Left ventricle myocardium superior (tissue), 1 donor: ENCODE measurements around the gene GLP2R. TPM values are rescaled to one million over a fixed set of nuclear protein-coding genes. Genes with fewer than 3 reads are reported as not detected.
A peak's percentile ranks its signal among the peaks of the same experiment; 100 is the strongest.
"Not testable (repeated sequence)": the region's sequence is repeated elsewhere in the genome, so short reads cannot be mapped to it uniquely, and the experiment has no call there.

Source experiments
- ATAC-seq: fragments of 200-7000 bp; cut with Tn5 transposase; one replicate; pipeline ENCODE4 v1.9.1; 2020; ENCODE audit warnings: mild to moderate bottlenecking, moderate library complexity
- DNase-seq: peaks from one replicate; pipeline ENCODE4 v3.0.0-alpha.2; 2020
- intact Hi-C: fragments of 100-400 bp; cut with micrococcal nuclease; formaldehyde crosslinking; loops from one replicate; pipeline ENCODE4 v1.11.0; 2022
- total RNA-seq: library from RNA; stranded (reverse); fragmentation: NEBNext Ultra II Directional; extraction: Animal tissue kit (Norgen Biotek cat#: 25700); gene quantifications from one replicate; pipeline ENCODE4 v1.2.1, GENCODE V29; 2021
- donor health status: DM: no; HTN: yes; CAD: no; lungs with severe emphysema.

GLP2R gene
- total RNA-seq, 1 donor from 2014 or later = 0.35 TPM

DNA sequence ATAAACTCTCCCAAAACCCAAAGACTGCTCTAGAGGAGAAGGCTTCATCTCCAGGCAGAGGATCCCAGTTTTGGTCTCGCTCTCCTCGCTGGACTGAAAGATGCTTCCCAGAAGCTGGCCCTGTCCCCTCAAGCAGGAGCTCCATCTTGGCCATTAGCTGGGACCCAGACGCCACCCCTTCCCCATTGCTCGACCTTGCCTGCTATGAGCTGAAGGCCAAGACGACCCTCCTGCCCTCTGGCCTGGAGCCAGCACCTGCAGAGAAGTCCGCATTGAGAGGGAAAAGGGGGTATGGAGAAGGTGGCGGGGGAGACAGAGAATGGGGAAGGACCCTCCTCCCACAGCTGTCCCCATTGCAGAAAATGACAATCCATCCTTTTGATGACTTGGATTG lies 82.9 kb downstream of the GLP2R start:
- DNase-seq (no peak), ATAC-seq (no peak)
- intact Hi-C loops = no loop called here

DNA sequence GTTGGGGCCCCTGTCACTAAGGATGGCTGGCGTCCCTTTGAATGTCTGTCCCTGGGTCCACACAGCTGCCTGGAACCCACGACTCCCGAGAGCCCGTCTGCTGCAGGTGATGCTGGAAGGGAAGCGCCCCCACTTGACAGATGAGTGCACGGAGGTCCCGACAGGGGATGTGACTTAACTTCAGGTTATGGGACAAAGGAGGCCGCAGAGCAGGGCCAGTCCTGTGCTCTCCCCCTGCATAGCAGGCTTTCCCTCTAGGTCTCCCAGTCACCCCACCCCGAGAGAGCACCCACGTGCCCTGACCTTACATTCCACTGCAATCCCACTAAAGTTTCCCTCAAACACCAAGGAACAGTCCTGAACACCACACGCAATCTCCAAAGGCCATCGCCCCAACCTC lies 85.4 kb downstream of the GLP2R start:
- ATAC-seq = peak; percentile 5
- intact Hi-C loops = no loop called here
- DNase-seq = no peak

DNA sequence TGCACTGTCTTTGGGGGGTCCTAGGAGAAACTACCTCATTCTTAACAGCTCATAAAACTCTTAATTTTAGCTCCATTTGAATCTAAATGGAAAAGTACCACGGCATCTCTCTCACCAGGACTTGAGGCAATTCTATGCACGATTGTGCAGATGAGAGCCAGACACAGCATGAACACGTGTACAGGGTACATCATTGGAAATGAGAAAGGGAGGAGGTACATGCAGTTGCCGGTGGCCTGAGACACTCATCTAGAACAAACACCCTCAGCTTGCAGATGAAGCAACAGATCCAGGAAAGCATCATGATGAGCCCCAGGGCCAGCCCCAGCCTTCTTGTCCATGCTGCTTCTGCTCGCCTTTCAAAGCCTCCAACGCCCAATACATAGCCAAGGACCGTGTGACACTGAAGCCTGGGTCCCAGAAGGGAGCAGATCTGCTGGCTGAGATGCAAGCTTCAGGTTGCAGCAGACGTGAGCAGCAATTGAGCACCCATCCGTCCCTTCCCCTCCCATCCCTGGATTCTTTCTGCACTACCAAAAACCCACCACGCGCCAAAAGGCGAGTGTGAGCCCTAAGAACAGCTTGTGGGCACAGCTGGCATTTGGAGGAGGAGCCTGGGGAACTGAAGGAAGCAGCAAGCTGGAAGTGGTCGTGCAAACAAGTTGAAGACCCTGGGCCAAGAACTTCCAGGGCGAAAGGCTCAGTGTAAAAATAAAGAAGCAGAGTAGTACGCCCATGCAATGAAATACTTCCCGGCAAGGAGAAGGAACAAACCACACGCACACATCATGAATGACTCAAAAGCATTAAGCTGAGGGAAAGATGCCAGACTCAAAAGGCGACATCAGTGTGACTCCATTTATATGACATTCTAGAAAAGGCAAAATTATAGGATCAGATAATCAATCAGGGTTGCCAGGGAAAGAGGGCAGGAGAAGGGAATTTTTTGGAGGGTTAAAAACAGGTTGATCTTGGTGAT lies 86.7 kb downstream of the GLP2R start:
- intact Hi-C loops = no loop called here
- no peak for DNase-seq
- no peak for ATAC-seq

DNA sequence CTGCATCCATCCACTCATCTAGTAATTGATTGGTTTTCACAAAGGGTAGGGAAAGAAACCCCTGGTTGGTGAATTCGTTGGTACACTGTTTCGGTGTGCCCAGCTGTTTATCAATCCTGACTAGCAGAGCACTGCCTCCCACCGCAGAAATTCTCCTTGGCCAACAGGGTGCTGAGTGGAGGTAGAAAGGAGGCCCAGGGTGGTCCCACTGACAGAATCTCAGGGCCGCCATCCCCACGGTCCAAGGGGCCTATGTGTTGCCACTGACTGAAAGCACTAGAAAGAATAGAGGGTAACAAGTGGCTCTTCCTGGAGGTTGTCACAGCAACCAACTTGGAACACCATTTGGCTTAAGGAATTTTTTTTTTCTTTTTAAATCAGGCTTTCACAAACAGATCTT lies 87.8 kb downstream of the GLP2R start:
- intact Hi-C loops = no loop called here
- DNase-seq = no peak
- ATAC-seq = no peak

DNA sequence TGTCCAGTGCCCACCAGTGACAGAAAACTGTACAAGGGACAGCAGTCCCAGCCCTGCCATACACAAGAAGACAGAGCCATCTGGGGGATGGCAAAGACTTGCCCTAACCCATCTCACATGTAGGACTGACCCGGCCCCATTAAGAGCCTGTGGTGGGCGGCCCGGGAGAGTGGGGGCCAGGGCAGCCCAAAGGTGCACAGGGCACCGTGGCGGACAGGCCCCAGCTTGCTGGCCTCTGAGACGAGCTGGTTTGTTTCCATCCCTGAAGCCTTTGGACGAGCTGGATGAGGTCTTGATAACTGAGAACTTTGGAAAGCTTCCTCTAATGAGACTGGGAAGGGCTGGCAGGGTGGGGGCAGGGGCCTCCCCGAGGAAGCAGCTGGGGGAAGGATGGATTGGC lies 90.4 kb downstream of the GLP2R start:
- intact Hi-C loops = no loop called here
- DNase-seq = no peak
- ATAC-seq = no peak

DNA sequence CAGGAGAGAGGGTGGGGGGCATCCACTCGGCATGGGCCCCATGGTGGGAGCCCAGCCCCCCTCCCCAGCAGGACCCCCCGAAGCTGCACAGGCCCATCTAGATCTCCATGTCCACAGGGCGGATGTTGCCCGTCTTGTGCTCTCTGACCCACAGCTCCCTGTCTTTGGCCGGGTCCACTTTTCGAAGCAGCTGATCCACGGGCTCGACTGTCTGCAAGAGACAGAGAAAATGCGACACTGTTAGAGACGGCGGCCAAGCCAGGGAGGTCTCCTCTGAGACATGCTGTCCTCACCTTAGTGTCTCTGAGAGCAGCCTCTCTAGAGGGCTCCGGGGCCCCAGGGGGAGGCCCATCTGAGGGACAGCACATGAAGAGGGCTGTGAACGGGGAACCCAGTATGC lies 91.4 kb downstream of the GLP2R start:
- DNase-seq = no peak
- intact Hi-C loops = no loop called here

DNA sequence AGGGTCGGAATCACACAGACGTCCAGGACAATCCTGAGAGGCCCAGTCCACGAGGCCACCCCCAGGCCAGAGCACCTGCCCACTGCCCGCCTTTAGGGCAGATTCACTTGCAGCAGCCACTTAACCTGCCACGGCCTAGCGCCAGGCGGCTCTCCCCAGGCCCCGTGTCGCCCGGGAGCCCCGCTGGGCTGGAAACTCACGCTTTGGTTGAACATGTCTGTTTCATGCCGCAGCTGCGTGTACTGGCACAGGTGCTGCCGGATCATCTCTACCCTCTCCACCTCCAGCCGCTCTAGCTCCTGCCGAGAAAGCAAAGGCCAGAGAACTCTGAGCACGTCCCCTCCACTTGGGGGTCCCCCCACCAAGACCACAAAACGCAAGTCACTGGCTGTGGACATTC lies 92.1 kb downstream of the GLP2R start:
- no peak for ATAC-seq
- intact Hi-C loops = no loop called here
- no peak for DNase-seq

More for the DNA sequence above, 91.4 kb downstream of the GLP2R start:
- no peak for ATAC-seq

DNA sequence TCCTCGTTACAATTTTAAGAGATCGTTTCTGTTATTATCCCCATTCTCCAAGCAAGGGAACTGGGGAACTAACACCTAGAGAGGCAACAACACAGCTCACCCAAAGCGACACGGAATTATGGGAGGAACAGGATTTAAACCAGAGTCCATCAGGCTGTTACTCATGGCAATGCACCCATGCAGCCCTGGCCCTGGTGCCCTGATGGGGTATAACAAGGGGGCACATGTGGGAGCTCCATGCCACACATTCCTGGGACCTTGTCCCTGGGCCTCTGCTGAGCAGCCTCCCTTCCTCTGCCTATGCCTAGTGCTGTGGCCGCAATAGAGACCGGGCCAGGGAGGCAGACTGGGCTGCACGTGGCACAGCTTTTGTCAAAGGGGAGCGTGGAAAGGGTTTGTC lies 92.6 kb downstream of the GLP2R start:
- DNase-seq (no peak), ATAC-seq (no peak)
- intact Hi-C loops = no loop called here

DNA sequence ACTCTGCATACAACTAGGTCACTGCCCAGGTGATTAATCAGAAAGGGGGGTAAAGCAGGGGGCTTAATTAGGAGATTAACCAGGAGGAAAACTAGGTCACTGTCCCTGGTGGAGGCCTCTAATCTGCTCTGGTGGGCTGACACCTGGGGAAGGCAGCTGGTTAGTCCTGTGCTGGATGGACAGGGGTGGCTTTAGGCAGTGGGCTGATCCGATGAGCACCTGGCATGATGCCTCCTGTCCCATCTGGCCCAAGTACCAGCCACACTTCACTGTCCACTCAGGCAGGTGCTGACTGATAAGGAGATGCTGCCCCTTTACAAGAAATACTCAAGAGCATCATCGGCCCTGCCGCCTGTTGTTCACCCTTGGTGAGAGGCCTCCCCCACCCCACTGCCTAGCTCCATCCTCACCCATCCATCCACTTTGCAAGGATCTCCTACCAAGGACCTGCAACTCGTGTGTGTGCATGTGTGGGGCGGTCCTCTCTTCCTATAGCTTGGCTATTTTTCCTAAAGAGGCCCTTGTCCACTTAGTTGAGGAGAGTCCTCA lies 93.2 kb downstream of the GLP2R start:
- DNase-seq (no peak), ATAC-seq (no peak)

DNA sequence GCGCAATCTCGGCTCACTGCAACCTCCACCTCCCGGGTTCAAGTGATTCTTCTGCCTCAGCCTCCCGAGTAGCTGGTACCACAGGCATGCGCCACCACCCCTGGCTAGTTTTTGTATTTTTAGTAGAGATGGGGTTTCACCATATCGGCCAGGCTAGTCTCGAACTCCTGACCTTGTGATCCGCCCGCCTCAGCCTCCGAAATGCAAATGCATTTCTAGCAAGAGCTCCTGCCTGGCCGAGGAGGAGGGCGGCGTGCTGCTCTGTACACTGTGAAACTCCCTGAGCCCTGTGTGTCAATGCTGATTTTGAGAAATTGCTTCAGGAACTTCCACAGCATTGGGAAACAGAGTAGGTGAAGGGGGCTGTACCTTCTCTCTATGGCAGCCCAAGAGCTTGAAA lies 95.5 kb downstream of the GLP2R start:
- DNase-seq, ATAC-seq: not testable (repeated sequence)
- intact Hi-C loops = loop anchor here (10.0 kb wide), 1 partner anchor 694 kb away; no protein-coding TSS in a partner anchor

More for the DNA sequence above, 93.2 kb downstream of the GLP2R start:
- intact Hi-C loops = no loop called here

DNA sequence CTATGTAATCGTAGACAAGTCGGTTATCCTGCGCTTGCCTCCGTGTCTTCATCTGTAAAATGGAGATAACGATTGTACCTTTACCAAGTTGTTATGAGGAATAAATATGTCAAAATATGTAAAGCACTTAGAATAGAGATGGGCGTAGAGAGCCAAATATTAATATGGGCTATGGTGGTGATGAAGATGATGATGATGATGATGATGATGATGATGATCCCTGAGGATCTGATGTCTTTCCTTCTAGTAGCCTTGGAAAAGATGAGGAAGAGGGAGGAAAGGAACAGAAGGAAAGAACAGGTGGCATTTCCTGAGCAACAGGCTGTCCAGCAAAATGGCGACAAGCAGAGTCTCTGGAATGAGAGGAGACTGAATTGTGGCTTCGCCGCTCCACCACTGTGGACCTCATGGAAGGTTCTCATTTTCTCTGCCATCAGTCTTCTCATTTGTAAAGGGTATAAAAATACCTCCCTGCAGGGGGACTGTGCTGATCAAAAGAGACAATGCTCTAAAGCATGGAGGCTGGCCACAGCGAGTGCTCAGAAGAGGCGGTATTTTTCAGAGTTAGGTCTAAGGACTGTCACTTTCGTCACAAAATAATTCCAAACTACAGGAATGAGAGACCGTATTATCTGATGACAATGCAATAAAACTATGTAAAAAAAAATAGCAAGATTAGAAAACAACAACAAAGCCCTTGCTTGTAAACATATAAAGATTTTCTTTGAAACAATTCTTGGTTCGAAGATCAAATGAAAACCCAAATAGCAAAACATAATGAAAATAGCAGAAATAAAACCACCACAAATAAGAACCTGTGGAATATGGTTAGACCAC lies 96.5 kb downstream of the GLP2R start:
- no peak for ATAC-seq
- intact Hi-C loops = loop anchor here (10.0 kb wide), 1 partner anchor 693 kb away; no protein-coding TSS in a partner anchor
- DNase-seq = no peak

DNA sequence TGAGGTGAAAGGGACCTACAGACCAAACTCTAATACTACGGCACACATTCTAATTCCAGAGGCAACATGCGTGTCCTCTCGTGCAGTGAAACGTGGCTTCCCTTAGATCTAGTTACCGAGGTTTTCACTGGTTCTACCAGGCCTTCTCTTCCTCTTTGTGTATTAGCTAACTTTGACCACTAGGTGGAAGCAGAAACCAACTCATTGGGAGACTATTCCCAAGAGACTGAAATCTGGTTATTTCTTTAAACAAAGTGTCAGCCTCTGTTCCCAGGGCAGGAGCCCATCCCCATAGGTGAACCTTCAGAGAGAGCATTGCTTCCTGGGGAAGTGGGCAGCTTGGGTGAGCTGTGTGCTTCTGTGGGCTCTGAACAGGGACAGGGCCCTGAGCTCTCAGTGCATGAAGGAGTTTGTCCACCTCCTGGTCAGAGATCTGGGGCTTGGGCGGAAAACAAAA lies 99.0 kb downstream of the GLP2R start:
- ATAC-seq = peak; percentile 59
- intact Hi-C loops = loop anchor here (10.0 kb wide), 1 partner anchor 690 kb away; no protein-coding TSS in a partner anchor
- no peak for DNase-seq

DNA sequence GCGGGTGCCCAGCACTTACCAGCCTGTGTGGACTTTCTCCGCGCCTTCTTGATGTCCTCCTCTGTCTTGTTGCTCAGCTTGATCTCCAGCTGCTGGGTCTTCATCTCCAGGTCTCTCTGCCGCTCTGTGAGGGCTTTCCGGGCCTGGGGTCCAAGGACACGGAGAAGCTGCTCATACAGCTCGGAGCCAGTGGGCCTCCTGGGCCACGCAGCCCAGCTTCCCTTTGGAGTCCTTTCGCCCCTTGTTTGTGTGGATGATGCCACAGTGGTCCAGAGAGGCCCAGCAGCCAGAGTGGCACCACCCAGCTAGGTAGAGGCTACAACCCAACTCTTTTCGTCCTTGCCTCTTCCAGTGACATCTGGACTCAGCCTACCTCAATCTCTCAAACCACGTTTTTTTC lies 99.7 kb downstream of the GLP2R start:
- no peak for DNase-seq
- intact Hi-C loops = loop anchor here (10.0 kb wide), 1 partner anchor 689 kb away; no protein-coding TSS in a partner anchor
- no peak for ATAC-seq

DNA sequence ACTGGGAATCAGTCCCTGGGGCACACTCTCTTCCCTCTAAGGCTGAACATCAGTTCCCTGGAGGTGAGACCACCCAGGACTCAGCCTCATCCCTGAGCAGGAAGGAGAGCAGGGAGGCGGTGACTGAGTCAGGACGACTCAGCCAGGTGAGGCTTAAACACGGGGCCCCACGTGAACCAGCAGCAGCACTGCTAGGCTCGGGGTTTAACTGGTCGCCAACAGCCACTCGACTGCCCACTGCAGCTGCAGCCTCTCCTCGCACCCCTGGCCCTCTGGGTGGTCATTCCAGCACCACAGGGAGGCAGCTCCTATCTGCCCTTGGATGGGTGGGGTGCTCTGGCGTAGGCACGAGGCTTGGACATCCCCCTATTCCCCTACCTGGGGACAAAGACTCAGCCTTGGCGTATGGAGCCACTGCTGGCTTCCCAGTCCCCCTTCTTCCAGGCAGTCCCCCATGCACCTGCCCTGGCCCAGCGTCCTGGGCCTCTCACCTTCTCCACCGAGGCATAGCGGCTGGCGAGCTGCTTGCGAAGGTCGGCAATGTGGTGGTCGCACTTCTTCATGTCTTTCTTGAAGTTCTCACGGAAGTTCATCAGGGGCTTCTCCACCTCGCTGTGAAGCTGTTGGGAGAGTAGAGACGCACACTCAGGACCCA lies 100.6 kb downstream of the GLP2R start:
- intact Hi-C loops = loop anchor here (10.0 kb wide), 1 partner anchor 689 kb away; no protein-coding TSS in a partner anchor
- DNase-seq (no peak), ATAC-seq (no peak)

DNA sequence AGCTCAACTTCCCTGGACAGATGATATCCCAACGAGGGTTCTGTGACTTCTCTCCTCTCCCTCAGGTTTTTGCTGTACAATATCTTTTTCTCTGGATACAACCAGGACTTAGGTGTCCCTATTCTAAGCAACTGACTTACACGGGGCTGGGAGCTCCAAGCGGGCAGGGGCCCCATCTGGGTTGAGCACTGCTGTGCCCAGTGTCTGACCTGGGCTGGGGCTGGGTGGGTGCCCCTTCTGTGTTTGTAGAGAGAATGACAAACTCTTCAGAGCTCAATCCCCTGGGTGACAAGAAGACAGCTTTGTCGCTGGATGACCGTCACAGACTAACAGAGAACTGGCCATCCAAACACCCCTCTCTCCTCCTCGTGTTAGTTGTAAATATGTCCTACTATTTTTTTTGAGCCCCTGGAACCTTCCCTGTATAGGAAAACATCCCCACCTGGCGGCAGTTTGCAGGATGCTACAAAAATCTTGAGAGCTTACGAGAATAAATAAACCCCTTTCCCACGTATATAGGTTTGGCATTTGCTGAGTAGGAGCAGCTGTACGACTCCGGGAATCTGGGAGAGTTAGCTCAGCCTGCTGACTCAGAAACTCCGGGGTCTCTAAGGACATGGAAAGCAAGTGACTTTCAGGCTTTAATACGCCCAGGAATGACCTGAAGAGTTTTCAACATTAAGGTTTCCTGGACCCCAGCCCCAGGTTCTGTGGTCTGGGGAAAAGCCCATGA lies 103.0 kb downstream of the GLP2R start:
- DNase-seq (no peak), ATAC-seq (peak; percentile 46)
- intact Hi-C loops = loop anchor here (10.0 kb wide), 1 partner anchor 686 kb away; no protein-coding TSS in a partner anchor

DNA sequence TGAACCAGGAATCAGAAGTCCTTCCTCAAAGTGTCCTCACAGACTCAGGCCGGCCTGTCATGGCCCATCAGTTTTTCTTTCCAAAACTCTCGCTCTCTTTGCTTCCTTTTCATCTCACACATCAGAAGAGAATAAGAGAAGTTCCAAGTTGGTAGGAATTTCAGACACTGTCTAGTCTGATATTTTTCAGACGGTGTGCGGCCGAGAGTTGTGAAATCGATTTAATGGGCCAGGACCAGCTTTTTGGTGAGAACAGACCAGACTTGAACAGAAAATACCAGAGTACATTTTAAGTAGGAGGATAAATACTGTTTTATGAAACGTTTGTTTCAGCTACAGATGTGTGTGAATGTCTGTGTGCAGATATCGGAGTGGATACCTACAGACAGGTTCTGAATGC lies 104.1 kb downstream of the GLP2R start:
- DNase-seq = peak; percentile 26
- intact Hi-C loops = loop anchor here (10.0 kb wide), 1 partner anchor 685 kb away; no protein-coding TSS in a partner anchor
- ATAC-seq = peak; percentile 39

DNA sequence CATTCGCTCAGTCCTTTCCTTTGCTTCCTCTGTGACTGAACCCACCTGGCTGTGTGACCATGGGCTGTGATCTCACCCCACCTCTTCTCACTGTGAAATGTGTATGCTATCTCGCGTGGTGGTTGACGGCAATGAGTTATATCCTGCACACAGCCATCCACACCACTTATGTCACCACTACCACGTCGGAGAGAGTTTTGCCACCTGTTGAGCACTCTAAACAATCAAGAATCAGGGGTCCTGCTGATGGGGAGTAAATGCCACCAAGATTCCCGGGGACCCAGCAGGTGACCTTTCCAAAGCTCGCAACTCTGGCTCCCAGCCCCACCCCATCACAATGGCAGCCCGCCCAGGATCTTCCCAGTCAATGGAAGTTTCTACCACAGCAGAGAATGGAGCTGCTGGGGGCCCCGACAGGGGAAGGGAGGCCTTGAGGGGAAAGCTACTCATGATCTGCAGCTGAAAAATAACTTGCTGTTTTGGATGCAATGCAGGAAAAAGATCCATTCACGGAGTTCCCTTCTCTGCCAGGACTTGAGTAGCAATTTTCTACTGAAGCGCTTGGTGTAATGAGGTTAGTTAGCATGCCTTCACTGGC lies 105.5 kb downstream of the GLP2R start:
- DNase-seq (peak; percentile 36), ATAC-seq (no peak)
- intact Hi-C loops = no loop called here

DNA sequence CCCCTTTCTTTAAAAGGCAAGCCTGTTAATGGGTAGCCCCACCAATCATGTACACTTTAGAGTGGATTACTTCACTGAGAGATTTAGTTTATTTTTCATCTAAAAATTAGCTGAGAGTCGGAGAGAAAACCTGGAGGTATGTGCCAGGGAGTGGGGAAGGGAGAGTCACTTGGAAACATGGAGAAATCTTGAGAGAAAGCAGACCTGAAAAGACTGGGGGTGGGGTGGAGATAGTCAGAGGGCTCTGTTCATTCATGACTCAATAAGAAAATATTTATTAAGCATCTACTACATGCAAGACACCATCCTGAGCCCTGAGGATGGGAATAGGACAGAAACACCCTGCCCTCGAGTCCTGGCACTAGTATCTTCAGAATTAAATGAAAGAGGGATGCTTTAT lies 106.8 kb downstream of the GLP2R start:
- no peak for DNase-seq
- ATAC-seq = no peak
- intact Hi-C loops = no loop called here
